Measurements from ENCODE around the gene FRMD7.
"Not testable (repeated sequence)": the region's sequence is repeated elsewhere in the genome, so short reads cannot be mapped to it uniquely, and the experiment has no call there.

Gene FRMD7

GRCh38 chrX:132127743-132128142 is at the start of gene FRMD7:
Gene FRMD7 (minus strand): TSS chrX:132128020. CDS start chrX:132127844, 176 bp downstream.
- DNase-seq (ENCODE audit: low spot score): no peak

DNA sequence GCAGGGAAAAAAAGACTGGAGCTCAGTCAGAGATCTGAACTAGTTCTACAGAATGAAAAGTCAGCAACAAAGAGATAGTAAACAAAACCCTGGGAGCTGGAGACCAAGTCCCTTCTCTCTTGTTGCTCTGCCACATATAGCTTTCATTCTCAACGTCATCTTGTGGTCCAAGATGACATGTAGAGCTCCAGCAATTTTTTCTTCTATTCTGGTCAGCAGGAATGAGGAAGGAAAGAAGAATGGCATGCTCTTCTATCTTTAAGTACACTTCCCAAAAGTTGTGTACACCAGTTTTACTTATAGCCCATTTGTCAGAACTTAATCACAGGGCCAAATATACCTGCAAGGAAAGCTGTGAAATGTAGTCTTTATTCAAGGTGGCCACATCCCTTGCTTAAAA is 45.8 kb upstream of the FRMD7 start:
- no peak for DNase-seq (ENCODE audit: low spot score)

- no peak for DNase-seq (ENCODE audit: low spot score)
Measured at GRCh38 chrX:132171881-132172280, 44.1 kb upstream of the FRMD7 start.

DNA sequence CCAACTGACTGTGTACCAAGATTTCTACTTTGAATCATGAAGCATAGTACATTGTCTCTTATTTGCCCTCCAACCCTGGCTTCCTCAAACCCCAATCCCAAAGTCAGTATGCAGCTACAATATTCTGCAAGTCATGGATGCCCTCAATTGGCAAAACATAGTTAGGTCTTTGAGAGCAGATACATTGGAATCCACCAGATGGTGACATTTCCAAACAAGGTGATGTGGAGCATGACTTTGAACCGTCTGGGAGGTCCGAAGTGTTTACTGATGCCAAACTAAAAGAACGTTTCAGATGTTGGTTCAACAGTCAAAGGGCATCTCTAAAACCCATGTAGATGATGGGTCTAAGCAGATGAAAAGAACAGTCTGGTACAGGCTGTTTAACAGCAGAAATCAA is 43.7 kb upstream of the FRMD7 start:
- no peak for DNase-seq (ENCODE audit: low spot score)

- no peak for DNase-seq (ENCODE audit: low spot score)
Measured at GRCh38 chrX:132169554-132169953, 41.7 kb upstream of the FRMD7 start.

DNA sequence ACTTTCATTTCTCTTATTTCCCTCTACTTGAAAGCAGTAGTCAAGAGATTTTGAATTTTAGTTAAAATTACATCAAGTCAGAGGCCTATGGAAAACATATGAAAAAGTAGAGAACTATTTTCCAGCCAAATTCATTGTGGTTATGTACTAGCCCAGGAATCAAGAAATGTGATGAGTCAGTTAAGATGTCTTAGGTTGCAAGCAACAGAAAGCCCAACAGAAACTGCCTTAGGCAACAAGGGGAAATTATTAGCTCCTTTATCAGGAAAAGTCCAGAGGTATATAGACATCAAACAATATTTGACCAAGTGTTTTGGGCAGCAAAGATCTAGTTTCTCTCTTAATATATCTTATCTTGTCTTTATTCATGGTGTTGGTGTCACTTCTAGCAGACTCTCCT is 37.8 kb upstream of the FRMD7 start:
- no peak for DNase-seq (ENCODE audit: low spot score)

- no peak for DNase-seq (ENCODE audit: low spot score)
Measured at GRCh38 chrX:132165005-132165404, 37.2 kb upstream of the FRMD7 start.

GRCh38 chrX:132163094-132163493 is 35.3 kb upstream of the FRMD7 start:
- DNase-seq (ENCODE audit: low spot score): not testable (repeated sequence)

DNA sequence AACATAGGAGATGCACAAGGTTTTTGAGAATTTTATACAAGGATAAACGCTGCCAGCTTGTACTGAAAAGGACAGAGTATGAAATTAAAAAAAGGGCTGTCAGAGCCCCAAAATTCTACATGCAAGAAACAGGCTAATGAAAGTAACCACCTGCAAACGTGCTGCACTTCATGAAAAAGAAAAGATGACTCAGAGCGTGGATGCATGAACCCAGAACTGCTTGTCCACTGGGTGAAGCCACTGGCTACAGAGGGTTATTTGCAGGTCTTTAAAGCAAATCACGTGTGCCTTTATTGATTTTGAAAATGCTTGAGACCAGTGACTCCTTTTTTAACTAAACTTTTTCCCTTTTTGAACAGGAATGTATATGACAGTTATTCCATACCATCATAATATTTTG is 25.3 kb upstream of the FRMD7 start:
- no peak for DNase-seq (ENCODE audit: low spot score)

- DNase-seq (ENCODE audit: low spot score): peak; percentile 0
Measured at GRCh38 chrX:132146456-132146855, 18.6 kb upstream of the FRMD7 start.

- DNase-seq (ENCODE audit: low spot score): no peak
Measured at GRCh38 chrX:132144061-132144460, 16.2 kb upstream of the FRMD7 start.

DNA sequence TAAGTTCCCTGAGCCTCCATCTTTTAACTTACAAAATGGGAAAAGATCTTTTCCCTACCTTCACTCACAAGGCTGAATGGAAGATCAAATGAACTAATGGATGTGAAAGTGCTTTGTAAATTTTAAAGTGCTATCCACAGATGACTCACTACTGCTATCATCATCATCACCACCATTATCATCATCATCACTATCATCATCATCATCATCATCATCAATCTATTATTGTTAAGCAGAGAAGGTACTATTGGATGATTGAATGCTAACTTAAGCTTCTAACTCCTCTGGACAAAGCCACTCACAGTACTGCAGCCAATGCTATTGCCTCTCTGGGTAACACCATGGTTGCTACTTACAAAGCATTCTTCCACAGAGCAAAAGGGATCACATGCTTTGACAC is 1.9 kb downstream of the FRMD7 start:
- DNase-seq (ENCODE audit: low spot score): no peak

- no peak for DNase-seq (ENCODE audit: low spot score)
Measured at GRCh38 chrX:132120913-132121312, 6.9 kb downstream of the FRMD7 start.

- no peak for DNase-seq (ENCODE audit: low spot score)
Measured at GRCh38 chrX:132119821-132120515, 7.9 kb downstream of the FRMD7 start.

DNA sequence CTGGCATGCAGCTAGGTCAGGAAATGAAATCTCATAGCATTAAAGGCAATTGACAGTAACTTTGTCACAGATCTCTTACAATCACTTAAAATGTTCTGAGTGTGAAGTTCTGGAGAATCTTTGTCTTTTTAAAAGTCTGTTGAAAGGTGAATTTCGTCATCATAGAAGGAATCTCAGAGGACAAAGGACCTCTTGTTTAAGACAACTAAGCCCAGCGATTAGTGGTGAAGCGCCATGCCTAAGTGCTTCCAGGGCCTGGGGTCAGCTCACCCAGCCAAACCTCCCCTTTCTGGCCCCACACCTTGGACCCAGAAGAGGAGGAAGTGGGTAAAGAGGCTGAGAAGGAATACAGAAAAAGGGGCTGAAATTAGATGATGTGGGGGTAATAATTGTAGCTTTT is 8.5 kb downstream of the FRMD7 start:
- DNase-seq (ENCODE audit: low spot score): no peak

GRCh38 chrX:132118358-132118757 is 9.5 kb downstream of the FRMD7 start:
- DNase-seq (ENCODE audit: low spot score): no peak

DNA sequence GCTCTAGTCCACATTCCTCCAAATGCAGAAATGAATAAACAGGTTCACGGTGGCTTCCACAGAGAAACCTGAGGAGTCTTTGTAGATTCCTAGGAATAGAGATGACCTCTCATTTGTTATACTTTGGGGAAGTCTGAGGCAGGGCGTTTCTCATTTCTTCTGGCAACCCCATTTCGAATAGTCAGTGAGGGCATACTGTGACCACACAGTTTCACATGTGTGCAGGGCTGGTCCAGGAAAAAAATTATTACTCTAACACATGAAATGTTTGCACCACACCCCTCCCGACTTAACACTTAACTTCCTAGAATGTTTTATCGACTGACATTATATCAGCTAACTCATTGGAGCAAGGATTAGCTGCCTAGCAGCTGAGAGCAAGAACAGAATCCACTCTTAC is 12.0 kb downstream of the FRMD7 start:
- no peak for DNase-seq (ENCODE audit: low spot score)

GRCh38 chrX:132114607-132115006 is 13.2 kb downstream of the FRMD7 start:
- DNase-seq (ENCODE audit: low spot score): no peak

DNA sequence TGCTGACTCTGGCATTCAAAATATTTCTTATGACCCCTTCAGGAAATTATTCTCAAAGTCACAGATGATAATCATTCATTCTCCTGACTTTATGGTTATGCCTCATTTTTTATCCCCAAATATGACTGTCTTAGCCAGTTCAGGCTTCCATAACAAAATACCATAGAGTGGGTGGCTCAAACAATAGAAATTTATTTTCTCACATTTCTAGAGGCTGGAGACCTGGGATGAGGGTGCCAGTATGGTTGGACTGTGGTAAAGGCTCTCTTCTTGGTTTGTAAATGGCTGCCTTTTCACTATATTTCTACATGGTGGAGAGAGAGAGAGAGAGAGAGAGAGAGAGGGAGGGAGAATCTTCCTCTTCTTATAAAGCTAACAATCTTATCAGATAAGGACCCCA is 20.5 kb downstream of the FRMD7 start:
- DNase-seq (ENCODE audit: low spot score): no peak

GRCh38 chrX:132101799-132102198 is 26.0 kb downstream of the FRMD7 start:
- DNase-seq (ENCODE audit: low spot score): no peak

DNA sequence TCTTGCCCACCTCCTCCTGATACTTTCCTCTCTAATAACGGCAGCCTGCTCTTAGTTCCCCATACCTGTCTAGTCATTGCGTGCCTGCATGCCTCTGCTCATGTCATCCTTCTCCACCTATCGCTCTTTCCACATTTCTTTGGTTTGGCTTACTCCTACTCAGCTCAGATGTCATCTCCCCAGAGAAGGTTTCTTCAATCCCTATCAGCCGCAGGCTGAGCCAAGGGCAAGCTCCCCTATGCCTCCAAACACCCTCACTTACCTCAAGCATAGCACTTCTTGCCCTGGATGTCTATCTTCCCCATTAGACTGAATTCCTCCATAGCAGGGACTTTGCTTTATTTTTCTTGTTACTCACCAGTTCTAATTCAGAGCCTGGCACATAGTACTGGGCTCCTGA is 26.6 kb downstream of the FRMD7 start:
- no peak for DNase-seq (ENCODE audit: low spot score)

- DNase-seq (ENCODE audit: low spot score): not testable (repeated sequence)
Measured at GRCh38 chrX:132098704-132099103, 29.1 kb downstream of the FRMD7 start.

DNA sequence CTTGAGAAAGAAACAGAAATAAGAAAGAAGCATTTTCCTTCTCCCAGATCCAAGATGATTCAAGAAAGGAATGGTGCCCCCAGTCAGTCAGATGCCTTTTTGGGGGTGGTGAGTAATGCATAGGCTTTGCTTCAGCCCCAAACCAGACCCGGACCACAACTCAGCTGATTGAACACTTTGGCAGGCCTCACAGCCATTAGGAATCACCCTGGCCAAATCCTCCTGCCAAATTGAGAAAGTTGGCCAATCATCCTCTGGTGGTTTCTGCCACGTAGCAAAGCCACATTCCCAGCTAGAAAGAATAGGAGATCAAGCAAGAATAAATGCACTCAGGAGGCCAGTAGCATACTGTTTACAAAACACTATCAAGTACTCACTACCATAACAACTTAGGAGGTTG is 33.7 kb downstream of the FRMD7 start:
- DNase-seq (ENCODE audit: low spot score): no peak

DNA sequence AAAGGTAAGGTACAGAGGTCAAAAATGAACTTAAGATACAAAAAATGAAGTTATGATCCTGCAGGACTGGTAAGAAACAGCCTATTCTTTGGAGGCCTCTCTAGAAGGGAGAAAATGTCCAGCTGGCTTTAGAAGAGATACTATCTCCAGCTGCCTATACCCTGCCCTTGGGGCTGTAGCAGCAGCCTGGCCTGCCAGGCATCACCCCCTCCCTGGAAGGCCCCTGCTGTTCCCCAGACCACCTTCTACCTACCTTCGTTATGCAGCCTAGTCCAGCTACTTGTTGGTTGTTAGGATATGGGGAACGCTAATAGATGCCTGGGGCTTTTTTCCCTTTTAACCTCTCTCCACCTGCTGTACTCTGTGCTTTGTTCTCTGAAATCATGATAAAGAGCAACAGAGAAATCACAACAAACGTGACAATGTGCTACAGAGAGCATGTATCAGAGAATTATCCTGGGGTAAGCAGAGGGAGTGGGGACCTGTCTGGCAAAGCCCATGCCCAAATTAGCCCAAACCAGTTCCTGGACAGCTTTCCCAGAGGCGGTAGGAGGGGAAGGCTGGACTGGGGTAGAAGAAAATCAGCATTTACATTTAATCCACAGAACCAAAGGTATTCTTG is 34.5 kb downstream of the FRMD7 start:
- DNase-seq (ENCODE audit: low spot score): no peak

Measured in LoVo (cell line).